Measurements from ENCODE around the gene CSRP1. TPM values are rescaled to one million over a fixed set of nuclear protein-coding genes. Genes with fewer than 3 reads are reported as not detected.
"Not testable (repeated sequence)": the region's sequence is repeated elsewhere in the genome, so short reads cannot be mapped to it uniquely, and the experiment has no call there.

Gene CSRP1
- total RNA-seq, 2 donors from 2014 or later = 186 to 376 TPM

GRCh38 chr1:201552941-201553351 lies 46.0 kb upstream of the CSRP1 start:
- peak overlapping the region in 1 of 2 donors; percentile 6 for H3K9ac ChIP-seq (ENCODE audit: low read depth in 2 of 2, low read length in 2 of 2)
- H3K4me1 ChIP-seq = no peaks in the 10 kb centered on the region
- intact Hi-C loops (cut with DNase I) = no loop called here
- H3K4me3 ChIP-seq = no peak overlapping the region
- no peak for DNase-seq
- no peak for TF ChIP-seq CTCF (IDR thresholded peaks at IDR 0.05)
- no peaks in the 10 kb centered on the region for H3K27me3 ChIP-seq
- no peak overlapping the region for H3K27ac ChIP-seq
- H3K36me3 ChIP-seq = no peaks in the 10 kb centered on the region
- no peaks in the 10 kb centered on the region for H3K9me3 ChIP-seq

GRCh38 chr1:201551877-201552731 lies 45.2 kb upstream of the CSRP1 start:
- Histone ChIP-seq H3K27ac (no peak overlapping the region), H3K9me3 (no peaks in the 10 kb centered on the region), H3K4me1 (no peaks in the 10 kb centered on the region), H3K9ac (ENCODE audit: low read depth in 2 of 2, low read length in 2 of 2) (no peak overlapping the region), H3K27me3 (no peaks in the 10 kb centered on the region), H3K36me3 (no peaks in the 10 kb centered on the region), H3K4me3 (no peak overlapping the region)
- DNase-seq = no peak
- TF ChIP-seq CTCF (IDR thresholded peaks at IDR 0.05) = no peak
- intact Hi-C loops (cut with DNase I) = no loop called here

- Histone ChIP-seq H3K4me3 (no peak overlapping the region), H3K27ac (no peak overlapping the region), H3K9me3 (no peaks in the 10 kb centered on the region), H3K4me1 (no peaks in the 10 kb centered on the region), H3K9ac (ENCODE audit: low read depth in 2 of 2, low read length in 2 of 2) (no peak overlapping the region), H3K36me3 (no peaks in the 10 kb centered on the region), H3K27me3 (no peaks in the 10 kb centered on the region)
- no peak for DNase-seq
- TF ChIP-seq CTCF (IDR thresholded peaks at IDR 0.05) = no peak
- intact Hi-C loops (cut with DNase I) = no loop called here
Observed at GRCh38 chr1:201551096-201551495, 44.2 kb upstream of the CSRP1 start.

GRCh38 chr1:201549522-201549921 lies 42.6 kb upstream of the CSRP1 start:
- H3K27me3 ChIP-seq; H3K9ac ChIP-seq (ENCODE audit: low read depth in 2 of 2, low read length in 2 of 2); H3K27ac ChIP-seq; H3K36me3 ChIP-seq; H3K4me1 ChIP-seq; DNase-seq; H3K9me3 ChIP-seq; H3K4me3 ChIP-seq; intact Hi-C loops (cut with DNase I): not testable (repeated sequence)

GRCh38 chr1:201545851-201546492 lies 39.0 kb upstream of the CSRP1 start:
- H3K4me1 ChIP-seq = no peaks in the 10 kb centered on the region
- no peak overlapping the region for H3K4me3 ChIP-seq
- no peak for DNase-seq
- H3K36me3 ChIP-seq = no peaks in the 10 kb centered on the region
- no peak overlapping the region for H3K27ac ChIP-seq
- intact Hi-C loops (cut with DNase I) = no loop called here
- no peaks in the 10 kb centered on the region for H3K27me3 ChIP-seq
- no peak overlapping the region for H3K9ac ChIP-seq (ENCODE audit: low read depth in 2 of 2, low read length in 2 of 2)
- no peak for TF ChIP-seq CTCF (IDR thresholded peaks at IDR 0.05)
- H3K9me3 ChIP-seq = no peaks in the 10 kb centered on the region

- DNase-seq = no peak
- Histone ChIP-seq H3K9ac (ENCODE audit: low read depth in 2 of 2, low read length in 2 of 2) (no peak overlapping the region), H3K27me3 (no peaks in the 10 kb centered on the region), H3K36me3 (no peaks in the 10 kb centered on the region), H3K4me1 (no peaks in the 10 kb centered on the region), H3K4me3 (no peak overlapping the region), H3K27ac (no peak overlapping the region), H3K9me3 (no peaks in the 10 kb centered on the region)
- TF ChIP-seq CTCF (IDR thresholded peaks at IDR 0.05) = no peak
- intact Hi-C loops (cut with DNase I) = no loop called here
Observed at GRCh38 chr1:201544710-201545109, 37.8 kb upstream of the CSRP1 start.
